RWPE2 (cell line): ENCODE data around the gene CAPN9.

Experiments
- ATAC-seq: fragments of 200-7000 bp; cut with Tn5 transposase; 3 replicates; pipeline ENCODE4 v1.9.1; 2021; ENCODE audit warnings: low read depth
- DNase-seq: peaks from one replicate; pipeline ENCODE4 v3.0.0-alpha.2; 2020; ENCODE audit warnings: low spot score
- H3K27ac ChIP-seq: fragments of 450-650 bp; 2 replicates; pipeline ENCODE4 v1.5.1; 2017; ENCODE audit warnings: mild to moderate bottlenecking; ENCODE audit not compliant: poor library complexity, severe bottlenecking
- H3K27me3 ChIP-seq: fragments of 250-450 bp; sonication (Bioruptor Pico); 2 replicates; pipeline ENCODE4 v1.5.1; 2021; ENCODE audit warnings: mild to moderate bottlenecking, moderate library complexity; ENCODE audit not compliant: insufficient read depth, poor library complexity, severe bottlenecking
- H3K36me3 ChIP-seq: fragments of 250-450 bp; sonication (Bioruptor Pico); 2 replicates; pipeline ENCODE4 v1.5.1; 2020; ENCODE audit warnings: low read depth, mild to moderate bottlenecking, moderate library complexity
- H3K4me1 ChIP-seq: fragments of 250-450 bp; sonication (Bioruptor Pico); 2 replicates; pipeline ENCODE4 v1.5.1; 2021; ENCODE audit warnings: mild to moderate bottlenecking, moderate library complexity; ENCODE audit not compliant: insufficient read depth, poor library complexity, severe bottlenecking
- H3K4me3 ChIP-seq: fragments of 250-450 bp; sonication (Bioruptor Pico); 2 replicates; pipeline ENCODE4 v1.5.1; 2021; ENCODE audit warnings: mild to moderate bottlenecking, moderate library complexity; ENCODE audit not compliant: severe bottlenecking
- H3K9me3 ChIP-seq: fragments of 250-450 bp; sonication (Bioruptor Pico); 2 replicates; pipeline ENCODE4 v1.5.1; 2021; ENCODE audit warnings: mild to moderate bottlenecking, moderate library complexity; ENCODE audit not compliant: severe bottlenecking
- TF ChIP-seq, protein P1 (sequence below): fragments of 450-650 bp; IDR thresholded peaks from one replicate; pipeline ENCODE4 v1.5.1; 2017; ENCODE audit warnings: mild to moderate bottlenecking, moderate library complexity; ENCODE audit not compliant: poor library complexity, severe bottlenecking

CAPN9 gene

GRCh38 chr1:230771773-230772354 is 24.7 kb downstream of the CAPN9 start:
- ATAC-seq (no peak), DNase-seq (no peak)
- H3K27me3 ChIP-seq: no peaks in the 10 kb centered on the region
- H3K4me3 ChIP-seq: no peak overlapping the region
- TF ChIP-seq, protein P1, sequence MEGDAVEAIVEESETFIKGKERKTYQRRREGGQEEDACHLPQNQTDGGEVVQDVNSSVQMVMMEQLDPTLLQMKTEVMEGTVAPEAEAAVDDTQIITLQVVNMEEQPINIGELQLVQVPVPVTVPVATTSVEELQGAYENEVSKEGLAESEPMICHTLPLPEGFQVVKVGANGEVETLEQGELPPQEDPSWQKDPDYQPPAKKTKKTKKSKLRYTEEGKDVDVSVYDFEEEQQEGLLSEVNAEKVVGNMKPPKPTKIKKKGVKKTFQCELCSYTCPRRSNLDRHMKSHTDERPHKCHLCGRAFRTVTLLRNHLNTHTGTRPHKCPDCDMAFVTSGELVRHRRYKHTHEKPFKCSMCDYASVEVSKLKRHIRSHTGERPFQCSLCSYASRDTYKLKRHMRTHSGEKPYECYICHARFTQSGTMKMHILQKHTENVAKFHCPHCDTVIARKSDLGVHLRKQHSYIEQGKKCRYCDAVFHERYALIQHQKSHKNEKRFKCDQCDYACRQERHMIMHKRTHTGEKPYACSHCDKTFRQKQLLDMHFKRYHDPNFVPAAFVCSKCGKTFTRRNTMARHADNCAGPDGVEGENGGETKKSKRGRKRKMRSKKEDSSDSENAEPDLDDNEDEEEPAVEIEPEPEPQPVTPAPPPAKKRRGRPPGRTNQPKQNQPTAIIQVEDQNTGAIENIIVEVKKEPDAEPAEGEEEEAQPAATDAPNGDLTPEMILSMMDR: no peak
- no peak overlapping the region for H3K27ac ChIP-seq
- H3K9me3 ChIP-seq: no peaks in the 10 kb centered on the region
- H3K4me1 ChIP-seq: no peaks in the 10 kb centered on the region
- H3K36me3 ChIP-seq: no peaks in the 10 kb centered on the region

- no peak for DNase-seq
- H3K27ac ChIP-seq: no peak overlapping the region
Measured at GRCh38 chr1:230772457-230773395, 25.5 kb downstream of the CAPN9 start.

DNA sequence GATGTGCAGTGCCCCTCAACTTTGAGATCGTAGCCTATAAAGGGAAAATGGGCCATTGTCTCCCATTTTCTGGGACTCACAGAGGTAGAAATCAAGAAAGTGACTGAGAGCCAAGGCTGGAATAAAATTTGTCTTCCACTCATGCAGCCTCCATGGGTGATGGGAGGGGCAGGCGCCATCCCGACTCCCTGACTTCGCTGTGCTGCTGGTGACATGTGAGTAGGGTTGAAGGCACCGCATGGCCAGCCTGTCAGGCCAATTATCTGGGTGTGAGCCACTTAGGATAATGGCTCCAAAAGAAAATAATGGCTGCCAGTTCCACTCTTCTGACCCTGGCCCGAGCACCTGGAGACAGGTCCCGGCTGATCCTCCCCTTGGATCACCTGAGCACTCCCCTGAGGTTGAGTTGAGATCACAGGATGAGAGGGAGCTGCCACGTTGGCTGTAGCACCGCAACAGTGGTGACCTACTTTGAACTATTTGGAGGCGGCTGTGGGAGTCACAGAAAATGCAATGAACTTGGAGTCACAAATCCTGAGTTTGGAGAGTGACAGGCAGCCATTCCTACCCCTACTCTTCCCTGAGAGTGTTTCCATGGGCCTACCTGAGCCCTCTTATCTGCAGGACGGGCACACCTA is 26.3 kb downstream of the CAPN9 start:
- ATAC-seq (no peak), DNase-seq (no peak)
- Histone ChIP-seq H3K36me3 (no peaks in the 10 kb centered on the region), H3K9me3 (no peaks in the 10 kb centered on the region), H3K4me1 (no peaks in the 10 kb centered on the region), H3K27ac (no peak overlapping the region), H3K4me3 (no peak overlapping the region), H3K27me3 (no peaks in the 10 kb centered on the region)
- TF ChIP-seq, protein P1: no peak

More at GRCh38 chr1:230772457-230773395, 25.5 kb downstream of the CAPN9 start:
- no peaks in the 10 kb centered on the region for H3K4me1 ChIP-seq
- H3K36me3 ChIP-seq: no peaks in the 10 kb centered on the region
- no peak overlapping the region for H3K4me3 ChIP-seq
- peak; percentile 38; the same call in 1 of the 3 replicates for ATAC-seq
- TF ChIP-seq, protein P1: peak; percentile 29
- H3K27me3 ChIP-seq: no peaks in the 10 kb centered on the region
- no peaks in the 10 kb centered on the region for H3K9me3 ChIP-seq

- no peaks in the 10 kb centered on the region for H3K4me1 ChIP-seq
- ATAC-seq: no peak
- no peaks in the 10 kb centered on the region for H3K36me3 ChIP-seq
- H3K27ac ChIP-seq: no peak overlapping the region
- DNase-seq: no peak
- no peaks in the 10 kb centered on the region for H3K27me3 ChIP-seq
- no peak overlapping the region for H3K4me3 ChIP-seq
- TF ChIP-seq, protein P1: no peak
- no peaks in the 10 kb centered on the region for H3K9me3 ChIP-seq
Measured at GRCh38 chr1:230778916-230779590, 31.9 kb downstream of the CAPN9 start.
